Ovary (tissue), 9 donors: ENCODE results near the gene CYTH1. TPM values are rescaled to one million over a fixed set of nuclear protein-coding genes. Genes with fewer than 3 reads are reported as not detected.

ENCODE experiments used
- DNase-seq, 5 donors: peaks; one replicate each; pipeline ENCODE4 v3.0.0-alpha.2; 2019 to 2020
- H3K27ac ChIP-seq, 2 donors: fragments of 200-600 bp; one replicate each; pipeline versions ENCODE4 v1.5.1 to v1.8.0; 2019 to 2022
- H3K27me3 ChIP-seq: fragments of 200-600 bp; one replicate; pipeline ENCODE4 v1.8.0; 2022
- H3K36me3 ChIP-seq: fragments of 200-600 bp; sonication (generic); one replicate; pipeline ENCODE4 v1.5.1; 2019
- H3K4me1 ChIP-seq: one replicate; pipeline ENCODE4 v1.8.1; 2013; ENCODE audit warnings: mild to moderate bottlenecking, moderate library complexity; ENCODE audit not compliant: insufficient read depth
- H3K4me3 ChIP-seq: fragments of 200-600 bp; sonication (generic); one replicate; pipeline ENCODE4 v1.5.1; 2017
- H3K9me3 ChIP-seq, 2 donors: fragments of 200-600 bp in 1 of 2; sonication (generic) in 1 of 2; one replicate each; pipeline versions ENCODE4 v1.5.1 to v1.8.1; 2013 to 2019; ENCODE audit warnings: mild to moderate bottlenecking in 1 of 2, moderate library complexity in 1 of 2
- CTCF ChIP-seq, 3 donors: fragments of 450-650 bp in 2 of 3; fragments of 200-600 bp in 1 of 3; IDR thresholded peaks; one replicate each; pipeline versions ENCODE4 v1.5.1 to v1.8.0; 2016 to 2022; ENCODE audit warnings: antibody characterized with exemption in 3 of 3, mild to moderate bottlenecking in 1 of 3
- EP300 ChIP-seq: sonication (generic); formaldehyde crosslinking; IDR thresholded peaks from one replicate; pipeline ENCODE4 v1.6.1; 2017; ENCODE audit warnings: antibody characterized with exemption
- POLR2A ChIP-seq: fragments of 450-650 bp; IDR thresholded peaks from one replicate; pipeline ENCODE4 v1.6.1; 2017; ENCODE audit warnings: antibody characterized with exemption, mild to moderate bottlenecking, moderate library complexity
- WGBS, 3 donors: extraction: QIAGEN DNeasy Blood & Tissue Kit in 1 of 3; methylation state at CpG; one replicate each; pipeline versions ENCODE4 v1.1.5 to v1.1.7; 2013 to 2017; 5-methylcytosine and 5-hydroxymethylcytosine counted together
- intact Hi-C, 4 donors: fragments of 100-400 bp; cut with DNase I; formaldehyde crosslinking; loops; one replicate each; pipeline versions ENCODE4 v1.11.0 to v1.15.1; 2022 to 2023
- polyA plus RNA-seq, 2 donors: library from polyadenylated mRNA; stranded (reverse); fragments of 200-250 nt in 1 of 2; fragments of 350-450 nt in 1 of 2; fragmentation: Illumina TruSeq in 1 of 2; extraction: RNeasy Lipid Tissue Mini Kit (QIAGEN cat#74804) in 1 of 2; gene quantifications; one replicate each; pipeline ENCODE4 v1.2.3, GENCODE V29; 2013 to 2014
- total RNA-seq, 7 donors: library from RNA; depleted of rRNA in 2 of 7; stranded (reverse); fragments of >200 nt in 2 of 7; fragmentation: NEBNext Ultra II Directional in 3 of 7; extraction: Animal tissue kit (Norgen Biotek cat#: 25700) in 3 of 7; gene quantifications; one replicate each; pipeline versions ENCODE4 v1.1.0 to v1.2.4, GENCODE V29; 2016 to 2023
- donor health status: DM: no; HTN: no; CAD: no; lungs with moderate emphysema.
- donor health status: DM: no; HTN: no; CAD: no.
- donor health status: Bipolar disorder and iron deficiency.
- donor health status: DM: yes; HTN: yes; CAD: no.
- donor health status: DM: no; HTN: no; CAD: no.
- donor health status: DM: yes; HTN: yes; CAD: no.

The CYTH1 gene
- total and polyA plus RNA-seq, 9 donors, result 15.1 to 35.3 (median 24.4) TPM

- intact Hi-C loops, result no loop called here
- 84 to 85% (median 85%) methylated on average over 11 of the region's 11 CpGs for WGBS, 3 donors
- no peaks in the 10 kb centered on the region for H3K36me3 ChIP-seq
These were observed 22.7 kb upstream of the CYTH1 start for GRCh38 chr17:78804777-78805176.

DNA sequence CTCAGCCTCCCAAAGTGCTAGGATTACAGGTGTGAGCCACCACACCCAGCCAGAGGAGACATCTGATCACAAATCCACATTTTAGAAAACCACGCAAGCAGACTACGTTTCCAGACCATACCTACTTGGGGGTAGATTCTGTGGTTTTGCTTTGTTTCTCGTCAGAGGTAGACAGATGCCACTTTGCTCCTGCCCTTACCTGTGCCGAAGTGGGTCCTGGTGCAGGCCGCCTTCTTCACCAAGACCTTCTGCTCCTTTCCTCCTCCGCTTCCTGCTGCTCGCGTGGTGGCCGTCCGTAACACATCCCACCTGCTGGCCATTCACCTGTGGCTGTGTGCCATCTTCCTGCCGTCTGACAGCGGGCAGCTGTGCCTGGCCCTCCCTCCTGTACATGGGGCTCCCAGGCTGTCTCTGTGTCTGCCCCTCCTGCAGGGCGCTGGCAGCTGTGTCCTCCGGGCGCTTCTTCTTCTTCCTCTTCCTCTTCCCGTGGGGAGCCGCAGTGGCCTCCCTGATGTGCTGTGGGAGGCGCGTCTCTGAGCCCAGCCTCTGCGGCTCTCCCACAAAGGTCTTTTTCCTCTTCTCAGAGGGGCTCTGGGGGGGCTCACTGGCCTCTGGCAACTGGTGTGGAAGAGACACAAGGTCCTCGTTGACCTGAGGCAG is 21.2 kb upstream of the CYTH1 start:
- H3K4me3 ChIP-seq, result no peak overlapping the region
- intact Hi-C loops, result no loop called here
- TF ChIP-seq CTCF (IDR thresholded peaks at IDR 0.05) (no peak), EP300 (no peak), POLR2A (no peak)
- H3K27me3 ChIP-seq, result no peaks in the 10 kb centered on the region
- no peak for DNase-seq
- H3K36me3 ChIP-seq, result no peaks in the 10 kb centered on the region
- H3K9me3 ChIP-seq, result no peaks in the 10 kb centered on the region
- WGBS, 3 donors, result 74 to 89% (median 79%) methylated on average over 21 of the region's 21 CpGs
- H3K27ac ChIP-seq, result no peak overlapping the region
- peaks cover 2% of the 10 kb centered on the region for H3K4me1 ChIP-seq

More at GRCh38 chr17:78804777-78805176, 22.7 kb upstream of the CYTH1 start:
- DNase-seq, result no peak
- H3K27ac ChIP-seq, result no peak overlapping the region
- H3K4me3 ChIP-seq, result no peak overlapping the region
- H3K27me3 ChIP-seq, result no peaks in the 10 kb centered on the region
- TF ChIP-seq CTCF (IDR thresholded peaks at IDR 0.05) (no peak), EP300 (no peak), POLR2A (no peak)
- H3K9me3 ChIP-seq, result no peaks in the 10 kb centered on the region
- peaks cover 2% of the 10 kb centered on the region for H3K4me1 ChIP-seq

DNA sequence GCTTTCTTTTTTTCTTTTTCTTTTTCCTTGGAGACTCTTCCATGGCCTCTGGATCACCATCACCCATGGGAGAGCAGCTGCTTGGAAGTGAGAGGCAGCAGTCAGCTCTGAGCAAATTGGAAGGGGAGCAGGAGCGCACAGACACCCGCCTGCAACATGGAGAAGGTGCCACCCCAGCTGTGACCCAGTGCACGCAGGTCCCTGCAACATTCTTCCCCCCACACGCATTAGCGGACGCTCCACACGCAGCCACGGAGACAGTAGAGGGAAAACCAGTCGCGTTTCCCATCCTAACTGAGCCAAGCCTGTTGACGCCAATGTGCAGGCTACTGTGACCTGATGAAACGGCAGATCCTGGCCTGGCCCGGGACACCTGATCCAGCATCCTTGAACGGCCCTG is 20.4 kb upstream of the CYTH1 start:
- TF ChIP-seq POLR2A (no peak), CTCF (IDR thresholded peaks at IDR 0.05) (no peak), EP300 (no peak)
- H3K27me3 ChIP-seq, result no peaks in the 10 kb centered on the region
- H3K4me1 ChIP-seq, result peaks cover 2% of the 10 kb centered on the region
- H3K27ac ChIP-seq, result no peak overlapping the region
- 90 to 96% (median 90%) methylated on average over 14 of the region's 14 CpGs for WGBS, 3 donors
- H3K4me3 ChIP-seq, result no peak overlapping the region
- DNase-seq, result no peak
- intact Hi-C loops, result no loop called here
- no peaks in the 10 kb centered on the region for H3K9me3 ChIP-seq
- H3K36me3 ChIP-seq, result no peaks in the 10 kb centered on the region

- H3K9me3 ChIP-seq, result no peaks in the 10 kb centered on the region
- intact Hi-C loops, result no loop called here
- no peak overlapping the region for H3K4me3 ChIP-seq
- no peak overlapping the region for H3K27ac ChIP-seq
- no peak for DNase-seq
- no peaks in the 10 kb centered on the region for H3K36me3 ChIP-seq
- no peaks in the 10 kb centered on the region for H3K27me3 ChIP-seq
- WGBS, 3 donors, result 85 to 88% (median 86%) methylated on average over 30 of the region's 30 CpGs
- TF ChIP-seq CTCF (IDR thresholded peaks at IDR 0.05) (no peak), EP300 (no peak), POLR2A (no peak)
- H3K4me1 ChIP-seq, result peaks cover 2% of the 10 kb centered on the region
These were observed 19.9 kb upstream of the CYTH1 start for GRCh38 chr17:78802008-78802407.
